Liver (tissue), 3 donors: ENCODE measurements around the gene FCHO2.

Source experiments
- GABPA ChIP-seq, 2 donors: IDR thresholded peaks in 1 of 2; conservative IDR thresholded peaks in 1 of 2; 2 replicates each; pipeline ENCODE4 v1.6.1; 2016; ENCODE audit warnings: antibody characterized with exemption in 2 of 2, mild to moderate bottlenecking in 1 of 2, moderate library complexity in 1 of 2
- REST ChIP-seq: IDR thresholded peaks from 2 replicates; pipeline ENCODE4 v1.6.1; 2016; ENCODE audit warnings: antibody characterized with exemption, mild to moderate bottlenecking
- TAF1 ChIP-seq: conservative IDR thresholded peaks from 2 replicates; pipeline ENCODE4 v1.6.1; 2016; ENCODE audit warnings: antibody characterized with exemption, mild to moderate bottlenecking
- TF ChIP-seq, protein P1 (sequence below): fragments of 150-350 bp; IDR thresholded peaks from 2 replicates; pipeline ENCODE4 v1.5.1; 2017; ENCODE audit warnings: improper control_type of control experiment, low read depth, low read length; ENCODE audit not compliant: missing input control
- donor health status: healthy.
- donor health status: healthy.

DNA sequence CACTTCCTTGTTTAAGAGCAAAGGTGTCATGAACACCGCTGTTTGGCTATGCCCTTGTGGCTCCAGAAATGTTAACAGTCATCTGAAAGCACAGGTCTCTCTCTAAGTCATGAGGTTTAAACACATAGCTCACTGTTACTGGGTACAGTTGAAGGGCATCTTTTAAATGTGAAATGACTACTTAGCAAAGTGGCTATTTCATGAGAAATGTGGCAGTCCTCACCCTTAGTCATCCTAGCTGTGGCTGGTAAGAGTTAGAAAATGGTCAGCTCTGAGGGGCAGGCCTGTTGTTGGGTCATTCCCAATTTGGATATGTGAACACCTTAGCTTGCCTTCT is 140.4 kb downstream of the FCHO2 start:
- TF ChIP-seq REST: no peak
- TF ChIP-seq, protein P1, sequence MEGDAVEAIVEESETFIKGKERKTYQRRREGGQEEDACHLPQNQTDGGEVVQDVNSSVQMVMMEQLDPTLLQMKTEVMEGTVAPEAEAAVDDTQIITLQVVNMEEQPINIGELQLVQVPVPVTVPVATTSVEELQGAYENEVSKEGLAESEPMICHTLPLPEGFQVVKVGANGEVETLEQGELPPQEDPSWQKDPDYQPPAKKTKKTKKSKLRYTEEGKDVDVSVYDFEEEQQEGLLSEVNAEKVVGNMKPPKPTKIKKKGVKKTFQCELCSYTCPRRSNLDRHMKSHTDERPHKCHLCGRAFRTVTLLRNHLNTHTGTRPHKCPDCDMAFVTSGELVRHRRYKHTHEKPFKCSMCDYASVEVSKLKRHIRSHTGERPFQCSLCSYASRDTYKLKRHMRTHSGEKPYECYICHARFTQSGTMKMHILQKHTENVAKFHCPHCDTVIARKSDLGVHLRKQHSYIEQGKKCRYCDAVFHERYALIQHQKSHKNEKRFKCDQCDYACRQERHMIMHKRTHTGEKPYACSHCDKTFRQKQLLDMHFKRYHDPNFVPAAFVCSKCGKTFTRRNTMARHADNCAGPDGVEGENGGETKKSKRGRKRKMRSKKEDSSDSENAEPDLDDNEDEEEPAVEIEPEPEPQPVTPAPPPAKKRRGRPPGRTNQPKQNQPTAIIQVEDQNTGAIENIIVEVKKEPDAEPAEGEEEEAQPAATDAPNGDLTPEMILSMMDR: no peak
- TF ChIP-seq GABPA (IDR thresholded peaks at IDR 0.05 in 1 of 2, conservative IDR thresholded peaks at IDR 0.05 in 1 of 2): no peak
- no peak for TF ChIP-seq TAF1
